Central memory CD8-positive, alpha-beta T cell (primary cell): Measurements from ENCODE around the gene PPP6R3.
"Not testable (repeated sequence)": the region's sequence is repeated elsewhere in the genome, so short reads cannot be mapped to it uniquely, and the experiment has no call there.

Source experiments
- ATAC-seq: fragments of 150-1000 bp; cut with Tn5 transposase; replicated peaks from 2 replicates; pipeline ENCODE4 v1.10.0; 2022; ENCODE audit warnings: mild to moderate bottlenecking, moderate FRiP score, moderate number of reproducible peaks; ENCODE audit not compliant: poor library complexity, severe bottlenecking; ENCODE audit errors: extremely low read depth
- DNase-seq, 2 donors: peaks; one replicate each; pipeline ENCODE4 v3.0.0; 2021; ENCODE audit warnings: low spot score in 2 of 2
- H3K27ac Mint-ChIP-seq: one replicate; pipeline ENCODE4 v1.8.0; 2022; ENCODE audit warnings: low read depth, mild to moderate bottlenecking, moderate library complexity, mixed read lengths
- H3K27me3 Mint-ChIP-seq: one replicate; pipeline ENCODE4 v1.8.0; 2022; ENCODE audit warnings: mixed read lengths
- H3K36me3 Mint-ChIP-seq: one replicate; pipeline ENCODE4 v1.8.0; 2022; ENCODE audit warnings: mild to moderate bottlenecking, moderate library complexity, mixed read lengths; ENCODE audit not compliant: insufficient read depth
- H3K4me1 Mint-ChIP-seq: one replicate; pipeline ENCODE4 v1.8.0; 2022; ENCODE audit warnings: mixed read lengths
- H3K4me3 Mint-ChIP-seq: one replicate; pipeline ENCODE4 v1.8.0; 2022; ENCODE audit warnings: mild to moderate bottlenecking, moderate library complexity, mixed read lengths
- H3K9me3 Mint-ChIP-seq: one replicate; pipeline ENCODE4 v1.8.0; 2022; ENCODE audit warnings: mixed read lengths

PPP6R3 gene

DNA sequence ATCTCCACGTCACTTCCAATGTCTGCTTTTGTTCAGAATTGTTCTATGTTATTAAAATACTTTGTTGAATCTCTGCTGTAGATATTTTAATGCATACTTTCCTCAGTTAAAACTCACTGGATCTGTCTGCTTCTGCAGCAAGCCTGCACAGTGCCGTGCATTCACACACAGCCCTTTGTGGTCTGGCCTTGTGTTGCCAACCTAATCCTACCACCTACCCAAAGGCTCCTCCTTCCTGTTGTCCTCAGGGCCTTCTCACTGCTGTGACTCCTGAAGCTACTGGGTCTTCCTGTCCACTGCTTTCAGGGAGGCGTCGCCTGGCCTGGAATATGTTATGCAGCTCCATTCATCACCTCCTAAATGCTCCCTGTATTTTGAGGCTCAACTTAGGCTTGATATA, 67.0 kb downstream of the PPP6R3 start:
- peak overlapping the region; percentile 83 for H3K27ac Mint-ChIP-seq
- peaks cover 52% of the 10 kb centered on the region for H3K36me3 Mint-ChIP-seq

DNA sequence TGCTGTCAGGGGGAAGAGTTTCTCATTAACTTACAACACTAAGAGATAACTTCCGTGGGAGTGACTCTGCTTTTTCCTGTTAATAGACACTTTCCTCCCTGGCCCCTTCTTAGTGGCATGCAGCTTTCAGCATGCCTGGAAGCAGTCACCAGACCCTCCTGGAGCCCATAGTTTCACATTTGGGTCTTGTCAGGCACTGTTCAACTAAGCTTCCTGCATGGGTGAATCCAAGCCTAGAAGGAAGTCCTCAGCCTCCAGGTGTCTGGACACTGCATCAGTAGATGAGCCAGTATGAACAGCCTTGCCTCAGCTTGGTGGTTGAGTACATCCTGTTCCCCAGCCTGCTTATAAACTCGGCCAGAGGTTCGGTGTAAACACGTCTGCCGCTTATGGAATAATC, 68.1 kb downstream of the PPP6R3 start:
- H3K36me3 Mint-ChIP-seq, result peaks cover 48% of the 10 kb centered on the region
- no peaks in the 10 kb centered on the region for H3K27me3 Mint-ChIP-seq
- ATAC-seq (peak; percentile 58), DNase-seq (no peak)
- H3K9me3 Mint-ChIP-seq, result no peaks in the 10 kb centered on the region
- peaks cover 84% of the 10 kb centered on the region for H3K4me1 Mint-ChIP-seq
- H3K4me3 Mint-ChIP-seq, result no peak overlapping the region
- H3K27ac Mint-ChIP-seq, result peak overlapping the region; percentile 83

More for the DNA sequence above, 67.0 kb downstream of the PPP6R3 start:
- DNase-seq (no peak), ATAC-seq (no peak)
- no peaks in the 10 kb centered on the region for H3K9me3 Mint-ChIP-seq
- peaks cover 90% of the 10 kb centered on the region for H3K4me1 Mint-ChIP-seq
- H3K4me3 Mint-ChIP-seq, result peak overlapping the region; percentile 18
- H3K27me3 Mint-ChIP-seq, result no peaks in the 10 kb centered on the region

GRCh38 chr11:68531129-68531693, 70.7 kb downstream of the PPP6R3 start:
- no peak for ATAC-seq
- Mint-ChIP-seq H3K4me1 (peaks cover 79% of the 10 kb centered on the region), H3K9me3 (no peaks in the 10 kb centered on the region), H3K27me3 (no peaks in the 10 kb centered on the region), H3K4me3 (no peak overlapping the region), H3K27ac (peak overlapping the region; percentile 33), H3K36me3 (peaks cover 36% of the 10 kb centered on the region)
- DNase-seq, result no peak

- no peaks in the 10 kb centered on the region for H3K27me3 Mint-ChIP-seq
- no peak overlapping the region for H3K4me3 Mint-ChIP-seq
- ATAC-seq, result no peak
- H3K9me3 Mint-ChIP-seq, result no peaks in the 10 kb centered on the region
- no peak overlapping the region for H3K27ac Mint-ChIP-seq
- DNase-seq, result no peak
- peaks cover 29% of the 10 kb centered on the region for H3K36me3 Mint-ChIP-seq
- H3K4me1 Mint-ChIP-seq, result peaks cover 73% of the 10 kb centered on the region
Observed at GRCh38 chr11:68532727-68533369, 72.3 kb downstream of the PPP6R3 start.

GRCh38 chr11:68533945-68534344, 73.4 kb downstream of the PPP6R3 start:
- no peak for DNase-seq
- Mint-ChIP-seq H3K4me3 (no peak overlapping the region), H3K36me3 (peaks cover 35% of the 10 kb centered on the region), H3K9me3 (no peaks in the 10 kb centered on the region), H3K27me3 (no peaks in the 10 kb centered on the region), H3K4me1 (peaks cover 69% of the 10 kb centered on the region), H3K27ac (peak overlapping the region; percentile 64)
- peak; percentile 24 for ATAC-seq

DNA sequence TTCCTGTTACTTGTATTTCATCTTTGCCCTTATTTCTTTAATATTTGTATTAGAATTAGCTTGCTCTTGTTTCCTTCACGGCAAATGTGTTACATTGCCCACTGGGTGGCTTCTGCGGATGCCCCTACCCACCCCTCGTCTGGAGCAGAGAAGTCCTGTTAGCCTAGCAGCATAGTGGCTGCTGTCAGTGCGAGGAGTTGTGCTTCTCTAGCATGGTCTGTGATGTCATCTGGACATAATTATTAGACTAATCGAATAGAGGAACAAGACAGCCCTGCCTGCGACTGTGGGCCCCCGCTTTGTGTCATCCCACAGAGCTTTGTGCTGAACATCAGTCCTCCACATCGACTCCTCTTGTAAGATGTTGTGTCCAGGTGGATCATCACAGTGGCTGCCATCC, 74.5 kb downstream of the PPP6R3 start:
- no peak for ATAC-seq
- peaks cover 34% of the 10 kb centered on the region for H3K36me3 Mint-ChIP-seq
- peaks cover 71% of the 10 kb centered on the region for H3K4me1 Mint-ChIP-seq
- no peaks in the 10 kb centered on the region for H3K9me3 Mint-ChIP-seq
- no peak overlapping the region for H3K4me3 Mint-ChIP-seq
- H3K27ac Mint-ChIP-seq, result peak overlapping the region; percentile 63
- H3K27me3 Mint-ChIP-seq, result no peaks in the 10 kb centered on the region
- DNase-seq, result no peak

DNA sequence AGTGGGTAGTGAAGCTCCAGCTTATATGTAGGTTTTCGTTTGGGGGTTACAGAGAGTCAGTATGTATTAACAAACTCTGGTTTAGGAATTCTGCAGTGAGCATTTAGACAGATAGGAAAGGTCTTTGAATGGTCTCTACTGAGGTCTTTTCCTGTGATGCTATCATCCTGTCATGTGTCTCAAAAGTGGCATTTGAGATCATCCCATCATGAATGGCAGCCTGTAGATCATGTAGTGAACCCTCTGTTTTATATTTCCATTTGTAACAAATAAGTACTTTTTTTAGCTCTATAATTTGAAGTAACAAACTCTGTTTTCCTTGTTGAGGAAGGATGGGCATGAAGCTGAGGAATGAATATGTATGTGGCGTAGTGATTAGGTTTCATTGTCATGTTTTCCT, 76.2 kb downstream of the PPP6R3 start:
- Mint-ChIP-seq H3K4me3 (no peak overlapping the region), H3K27ac (peak overlapping the region; percentile 71), H3K9me3 (no peaks in the 10 kb centered on the region), H3K27me3 (no peaks in the 10 kb centered on the region), H3K4me1 (peaks cover 74% of the 10 kb centered on the region), H3K36me3 (peaks cover 43% of the 10 kb centered on the region)
- ATAC-seq, result no peak
- DNase-seq, result no peak

- Mint-ChIP-seq H3K9me3 (no peaks in the 10 kb centered on the region), H3K27me3 (no peaks in the 10 kb centered on the region), H3K4me3 (no peak overlapping the region), H3K27ac (no peak overlapping the region), H3K4me1 (peaks cover 68% of the 10 kb centered on the region), H3K36me3 (peaks cover 41% of the 10 kb centered on the region)
- no peak for ATAC-seq
- no peak for DNase-seq
Observed at GRCh38 chr11:68538025-68538424, 77.5 kb downstream of the PPP6R3 start.

DNA sequence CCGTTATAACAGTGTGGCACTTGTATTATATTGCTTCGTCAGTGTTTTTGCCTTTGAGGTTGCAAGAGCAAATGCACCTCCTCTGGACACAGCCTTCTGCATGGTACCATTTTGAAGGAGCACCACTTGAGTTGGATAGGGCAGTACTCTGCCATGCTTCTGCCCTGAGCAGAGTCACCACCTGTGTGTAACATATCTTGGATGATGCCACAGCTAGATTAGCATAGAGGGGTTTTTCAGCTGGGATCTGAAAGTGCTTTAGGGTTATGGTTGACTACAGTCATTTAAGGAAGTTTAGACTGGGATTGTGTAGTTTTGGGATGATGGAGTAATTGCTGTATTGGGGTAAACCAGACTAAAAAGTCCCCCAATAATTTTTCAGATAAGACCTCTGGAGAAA, 78.8 kb downstream of the PPP6R3 start:
- H3K27ac Mint-ChIP-seq, result peak overlapping the region; percentile 64
- no peak for DNase-seq

GRCh38 chr11:68540504-68540903, 80.0 kb downstream of the PPP6R3 start:
- not testable (repeated sequence) for H3K27me3 Mint-ChIP-seq, H3K4me3 Mint-ChIP-seq, H3K9me3 Mint-ChIP-seq, ATAC-seq, DNase-seq
- Mint-ChIP-seq H3K27ac (peak overlapping the region; percentile 64), H3K4me1 (peaks cover 61% of the 10 kb centered on the region), H3K36me3 (peaks cover 47% of the 10 kb centered on the region)

More for the DNA sequence above, 78.8 kb downstream of the PPP6R3 start:
- H3K9me3 Mint-ChIP-seq, result no peaks in the 10 kb centered on the region
- H3K4me1 Mint-ChIP-seq, result peaks cover 67% of the 10 kb centered on the region
- H3K36me3 Mint-ChIP-seq, result peaks cover 41% of the 10 kb centered on the region
- no peak overlapping the region for H3K4me3 Mint-ChIP-seq
- H3K27me3 Mint-ChIP-seq, result no peaks in the 10 kb centered on the region
- ATAC-seq, result no peak

DNA sequence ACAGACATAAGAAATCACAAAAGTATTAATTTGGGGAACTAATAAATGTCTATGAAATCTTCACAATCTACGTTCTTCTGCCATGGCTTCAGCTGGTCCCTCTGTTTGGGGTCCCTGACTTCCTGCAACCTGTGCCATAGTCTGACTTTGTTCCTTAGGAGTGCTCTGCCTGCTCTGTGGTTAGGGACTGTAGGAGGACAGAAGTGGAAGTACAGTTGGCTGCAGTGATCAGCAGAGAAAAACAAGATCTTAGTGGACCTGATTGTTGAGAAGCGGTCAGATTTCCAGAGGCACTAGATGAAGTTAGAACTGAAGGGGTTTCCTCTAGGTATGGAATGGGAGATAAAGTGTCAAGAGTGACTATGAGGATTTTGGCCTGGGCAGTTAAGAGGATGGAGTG, 80.6 kb downstream of the PPP6R3 start:
- Mint-ChIP-seq H3K9me3 (no peaks in the 10 kb centered on the region), H3K27me3 (no peaks in the 10 kb centered on the region), H3K4me1 (peaks cover 59% of the 10 kb centered on the region), H3K27ac (peak overlapping the region; percentile 64), H3K4me3 (no peak overlapping the region), H3K36me3 (peaks cover 49% of the 10 kb centered on the region)
- DNase-seq (no peak), ATAC-seq (no peak)

- no peak for ATAC-seq
- DNase-seq, result no peak
- Mint-ChIP-seq H3K9me3 (no peaks in the 10 kb centered on the region), H3K27ac (no peak overlapping the region), H3K36me3 (peaks cover 55% of the 10 kb centered on the region), H3K4me1 (peaks cover 59% of the 10 kb centered on the region), H3K4me3 (no peak overlapping the region), H3K27me3 (no peaks in the 10 kb centered on the region)
Observed at GRCh38 chr11:68541991-68542390, 81.4 kb downstream of the PPP6R3 start.

DNA sequence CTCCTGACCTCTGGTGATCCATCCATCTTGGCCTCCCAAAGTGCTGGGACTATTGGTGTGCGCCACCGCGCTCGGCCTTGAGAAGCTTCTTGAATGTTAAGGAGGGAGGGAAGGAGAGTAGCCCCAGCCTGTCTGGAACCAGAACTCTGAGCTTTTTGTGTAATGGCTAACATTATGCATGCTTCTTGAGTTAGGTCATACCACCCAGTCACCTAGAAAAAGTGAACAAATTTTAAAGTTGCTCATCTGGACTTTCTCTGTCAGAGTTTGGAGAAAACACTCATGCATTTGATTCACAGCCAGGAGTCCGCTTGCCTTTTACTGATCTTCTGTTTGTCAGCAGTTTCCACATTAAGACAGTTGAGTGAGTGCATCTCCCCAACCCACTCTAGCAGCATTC, 82.1 kb downstream of the PPP6R3 start:
- no peak for ATAC-seq
- Mint-ChIP-seq H3K27ac (no peak overlapping the region), H3K9me3 (no peaks in the 10 kb centered on the region), H3K4me1 (peaks cover 63% of the 10 kb centered on the region), H3K4me3 (no peak overlapping the region), H3K36me3 (peaks cover 55% of the 10 kb centered on the region), H3K27me3 (no peaks in the 10 kb centered on the region)
- no peak for DNase-seq
